Heart left ventricle (tissue), 16 donors: ENCODE measurements around the gene SYNDIG1. TPM values are rescaled to one million over a fixed set of nuclear protein-coding genes. Genes with fewer than 3 reads are reported as not detected.

ENCODE experiments used
- ATAC-seq, 4 donors: fragments of 200-7000 bp; cut with Tn5 transposase; one replicate each; pipeline ENCODE4 v1.9.1; 2020 to 2022; ENCODE audit warnings: moderate library complexity in 4 of 4, mild to moderate bottlenecking in 3 of 4, moderate number of reproducible peaks in 1 of 4
- DNase-seq, 5 donors: peaks; one replicate each; pipeline ENCODE4 v3.0.0-alpha.2; 2020
- H3K27ac ChIP-seq, 12 donors: fragments of 200-600 bp; sonication (generic) in 4 of 12; one replicate each; pipeline versions ENCODE4 v1.5.0 to v1.8.0; 2016 to 2022; ENCODE audit warnings: mild to moderate bottlenecking in 2 of 12
- H3K27me3 ChIP-seq, 9 donors: fragments of 200-600 bp; sonication (generic) in 2 of 9; one replicate each; pipeline versions ENCODE4 v1.5.1 to v1.8.0; 2016 to 2022; ENCODE audit warnings: mild to moderate bottlenecking in 3 of 9
- H3K36me3 ChIP-seq, 9 donors: fragments of 200-600 bp; sonication (generic) in 2 of 9; one replicate each; pipeline versions ENCODE4 v1.5.0 to v1.8.0; 2018 to 2022; ENCODE audit warnings: mild to moderate bottlenecking in 2 of 9
- H3K4me1 ChIP-seq, 12 donors: fragments of 200-600 bp; sonication (generic) in 4 of 12; one replicate each; pipeline versions ENCODE4 v1.5.0 to v1.8.0; 2016 to 2022; ENCODE audit warnings: mild to moderate bottlenecking in 3 of 12
- H3K4me3 ChIP-seq, 12 donors: fragments of 200-600 bp; sonication (generic) in 4 of 12; one replicate each; pipeline versions ENCODE4 v1.5.0 to v1.8.0; 2017 to 2022; ENCODE audit warnings: mild to moderate bottlenecking in 9 of 12, moderate library complexity in 4 of 12
- H3K9me3 ChIP-seq, 12 donors: fragments of 200-600 bp; sonication (generic) in 4 of 12; one replicate each; pipeline versions ENCODE4 v1.5.0 to v1.8.0; 2016 to 2022; ENCODE audit warnings: mild to moderate bottlenecking in 1 of 12
- POLR2A ChIP-seq, 2 donors: fragments of 450-650 bp; IDR thresholded peaks; one replicate each; pipeline ENCODE4 v1.6.1; 2017; ENCODE audit warnings: antibody characterized with exemption in 2 of 2, mild to moderate bottlenecking in 2 of 2, moderate library complexity in 2 of 2
- WGBS, 4 donors: extraction: QIAGEN DNeasy Blood & Tissue Kit in 2 of 4; methylation state at CpG; one replicate each; pipeline versions ENCODE4 v1.1.5 to v1.1.7; 2013 to 2018; 5-methylcytosine and 5-hydroxymethylcytosine counted together
- intact Hi-C, 10 donors: fragments of 100-400 bp; cut with DNase I; formaldehyde crosslinking; loops; one replicate each; pipeline versions ENCODE4 v1.11.1 to v1.14.2; 2022
- polyA plus RNA-seq, 2 donors: library from polyadenylated mRNA; stranded (reverse); fragments of 200-250 nt; gene quantifications; one replicate each; pipeline ENCODE4 v1.2.3, GENCODE V29; 2013
- total RNA-seq, 9 donors: library from RNA; depleted of rRNA in 2 of 9; stranded (reverse); fragments of >200 nt in 2 of 9; fragmentation: NEBNext Ultra II Directional in 3 of 9; extraction: Animal tissue kit (Norgen Biotek cat#: 25700) in 3 of 9; gene quantifications; one replicate each; pipeline versions ENCODE4 v1.1.0 to v1.2.4, GENCODE V29; 2016 to 2023
- TF ChIP-seq, protein P1 (sequence below), 12 donors: fragments of 200-600 bp; sonication (generic) in 4 of 12; IDR thresholded peaks; one replicate each; pipeline versions ENCODE4 v1.5.0 to v1.8.0; 2018 to 2022; ENCODE audit warnings: antibody characterized with exemption in 12 of 12, mild to moderate bottlenecking in 5 of 12
- donor health status: ischemic (EF 13 %, LVEDD 7.1; RV severe dilation, severe dysfunction).
- donor health status: healthy with polysubstance abuse.
- donor health status: DM: no; HTN: yes; CAD: no.
- donor health status: DM: no; HTN: no; CAD: no.
- donor health status: ischemic (EF 25% LVEDD 6.9; RV normal size, moderate dysfunction).
- donor health status: ischemic (EF 25% LVEDD 5.7; RV mildly dilated, moderate dysfunction).
- donor health status: healthy.
- donor health status: DM: yes; HTN: yes; CAD: no.
- donor health status: ischemic (EF 35%, LVEDD 5.7; RV mildly dilated, moderate dysfunction).
- donor health status: nonischemic (EF 11% LVEDD 7.7; RV severe dilation, severe dysfunction).
- donor health status: DM: yes; HTN: yes; CAD: no.
- donor health status: PGD.
- donor health status: ischemic (EF 29% LVEDD 5.4; RV normal size, mild dysfunction).
- donor health status: nonischemic (EF 23%, LVEDD 6.1; RV moderate dilation, normal function).

Gene SYNDIG1
- total and polyA plus RNA-seq, 11 donors = 8.4 to 41.8 (median 23.0) TPM

DNA sequence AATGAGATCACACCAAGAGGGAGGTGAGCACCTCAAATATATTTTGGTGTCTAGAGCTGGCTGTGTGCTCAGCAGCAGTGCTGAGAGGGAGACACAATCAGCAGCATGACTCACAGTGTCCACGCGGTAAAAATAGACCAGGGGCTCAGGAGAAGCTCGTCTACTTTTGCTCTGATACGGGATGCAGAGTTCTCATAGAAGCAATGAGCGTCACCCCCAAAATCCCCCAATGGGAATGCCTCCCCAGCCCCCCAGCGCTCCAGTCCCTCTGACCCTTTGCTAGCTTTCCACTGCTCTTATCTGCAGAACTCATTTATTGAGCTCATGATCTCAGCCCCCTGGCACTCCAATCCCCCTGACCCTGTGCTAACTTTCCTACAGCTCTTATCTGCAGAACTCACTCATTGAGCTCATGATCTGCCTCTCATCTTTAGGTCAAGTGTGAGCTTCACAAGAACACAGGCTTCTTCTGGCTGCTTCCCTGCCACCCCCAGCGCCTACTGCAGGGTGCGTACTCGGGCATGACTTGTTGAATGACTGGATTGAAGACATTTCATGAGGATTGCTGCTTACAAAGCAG is 34.0 kb downstream of the SYNDIG1 start:
- peaks cover 0 to 63% (median 15%) of the 10 kb centered on the region in 12 donors for H3K4me1 ChIP-seq
- TF ChIP-seq POLR2A (IDR thresholded peaks at IDR 0.05) = no peak
- TF ChIP-seq, protein P1, sequence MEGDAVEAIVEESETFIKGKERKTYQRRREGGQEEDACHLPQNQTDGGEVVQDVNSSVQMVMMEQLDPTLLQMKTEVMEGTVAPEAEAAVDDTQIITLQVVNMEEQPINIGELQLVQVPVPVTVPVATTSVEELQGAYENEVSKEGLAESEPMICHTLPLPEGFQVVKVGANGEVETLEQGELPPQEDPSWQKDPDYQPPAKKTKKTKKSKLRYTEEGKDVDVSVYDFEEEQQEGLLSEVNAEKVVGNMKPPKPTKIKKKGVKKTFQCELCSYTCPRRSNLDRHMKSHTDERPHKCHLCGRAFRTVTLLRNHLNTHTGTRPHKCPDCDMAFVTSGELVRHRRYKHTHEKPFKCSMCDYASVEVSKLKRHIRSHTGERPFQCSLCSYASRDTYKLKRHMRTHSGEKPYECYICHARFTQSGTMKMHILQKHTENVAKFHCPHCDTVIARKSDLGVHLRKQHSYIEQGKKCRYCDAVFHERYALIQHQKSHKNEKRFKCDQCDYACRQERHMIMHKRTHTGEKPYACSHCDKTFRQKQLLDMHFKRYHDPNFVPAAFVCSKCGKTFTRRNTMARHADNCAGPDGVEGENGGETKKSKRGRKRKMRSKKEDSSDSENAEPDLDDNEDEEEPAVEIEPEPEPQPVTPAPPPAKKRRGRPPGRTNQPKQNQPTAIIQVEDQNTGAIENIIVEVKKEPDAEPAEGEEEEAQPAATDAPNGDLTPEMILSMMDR (IDR thresholded peaks at IDR 0.05) = peak in 5 of 12 donors; percentile 9 to 41 (median 21)
- intact Hi-C loops = loop anchor here in 4 of 10 donors (5.0 to 10.0 kb wide), 2 partner anchors 36 to 131 kb away; partner anchors contain the start of gene SYNDIG1 (in 3 of the 4)
- no peaks in the 10 kb centered on the region for H3K36me3 ChIP-seq
- peak overlapping the region; percentile 64 to 98 (median 88) for H3K27ac ChIP-seq
- ATAC-seq = peak; percentile 86 to 93 (median 92)
- no peaks in the 10 kb centered on the region for H3K27me3 ChIP-seq
- 16 to 21% (median 19%) methylated on average over 9 of the region's 9 CpGs for WGBS, 4 donors
- no peaks in the 10 kb centered on the region for H3K9me3 ChIP-seq
- H3K4me3 ChIP-seq = no peak overlapping the region
- DNase-seq = peak in 4 of 5 donors; percentile 69 to 88 (median 73)

DNA sequence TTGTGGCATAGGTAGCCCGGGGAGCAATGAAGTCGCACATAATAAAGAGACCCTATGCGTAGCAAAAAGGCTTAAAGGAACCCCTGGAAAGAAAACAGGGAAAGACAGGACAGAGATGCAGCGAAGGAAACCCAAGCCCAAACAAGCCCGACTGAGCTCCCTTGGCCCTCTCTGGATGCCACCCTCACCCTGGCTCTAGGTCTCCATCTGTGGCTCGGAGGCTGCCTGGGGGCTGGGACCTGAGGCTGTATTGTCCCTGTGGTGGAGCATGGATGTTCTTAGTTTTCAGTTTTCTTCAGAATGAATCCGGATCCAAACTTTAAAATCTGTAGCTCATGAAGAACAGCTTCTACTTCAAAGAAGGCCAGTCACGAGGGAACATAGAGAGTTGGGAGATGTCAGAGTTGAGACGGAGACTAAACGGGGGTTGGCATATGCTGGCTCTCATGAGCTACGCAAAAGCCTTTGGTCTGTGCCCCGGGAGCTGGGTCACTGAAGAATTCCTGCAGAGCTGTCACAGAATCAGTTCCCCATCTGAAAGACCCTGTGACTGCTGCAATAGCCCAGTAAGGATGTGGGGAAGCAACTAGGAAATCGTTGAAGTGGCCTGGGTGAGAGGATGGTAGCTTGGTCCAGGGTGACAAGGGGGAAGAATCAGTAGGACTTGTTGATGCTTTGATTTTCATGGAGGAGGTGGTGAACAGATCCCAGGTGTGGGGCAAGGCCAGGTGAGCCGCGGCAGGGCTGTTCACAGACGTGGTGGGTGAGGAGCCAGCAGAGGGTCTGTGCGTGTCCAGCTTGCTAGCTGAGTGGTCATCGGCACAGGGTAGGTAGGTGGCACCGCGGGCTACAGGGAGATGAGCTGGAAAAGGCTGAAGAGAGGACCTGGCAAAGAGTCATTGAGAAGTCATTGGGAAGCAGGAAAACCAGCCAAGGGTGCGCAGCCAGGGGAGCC is 35.2 kb downstream of the SYNDIG1 start:
- Histone ChIP-seq H3K27me3 (no peaks in the 10 kb centered on the region), H3K9me3 (no peaks in the 10 kb centered on the region), H3K4me3 (no peak overlapping the region), H3K36me3 (no peaks in the 10 kb centered on the region), H3K27ac (peak overlapping the region; percentile 42 to 98 (median 88)), H3K4me1 (peaks cover 0 to 63% (median 15%) of the 10 kb centered on the region in 12 donors)
- ATAC-seq (no peak), DNase-seq (no peak)
- WGBS, 4 donors = 89 to 90% (median 90%) methylated on average over 21 of the region's 21 CpGs
- TF ChIP-seq POLR2A (IDR thresholded peaks at IDR 0.05) = no peak
- TF ChIP-seq, protein P1 (IDR thresholded peaks at IDR 0.05) = no peak
- intact Hi-C loops = loop anchor here in 4 of 10 donors (5.0 to 10.0 kb wide), 2 partner anchors 37 to 130 kb away; partner anchors contain the start of gene SYNDIG1 (in 3 of the 4)

DNA sequence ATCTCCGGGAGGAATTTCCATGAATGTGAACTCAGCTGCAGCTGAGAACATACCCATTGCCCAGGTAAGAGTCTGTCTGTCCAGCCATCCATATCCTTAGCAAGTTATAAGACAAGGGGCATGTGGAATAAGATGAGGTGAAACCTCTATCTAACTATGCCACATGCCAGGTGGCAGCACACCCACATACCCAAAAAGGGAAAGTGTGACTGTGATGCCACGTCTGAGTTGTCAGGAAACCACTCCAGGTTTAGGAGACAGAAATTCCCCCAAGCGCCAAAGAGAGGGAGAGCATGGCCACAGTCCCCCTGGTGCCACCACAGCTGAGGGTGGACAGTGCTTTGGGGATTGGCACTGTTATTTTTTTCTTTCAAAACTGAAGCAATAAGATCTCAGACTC is 36.7 kb downstream of the SYNDIG1 start:
- H3K4me1 ChIP-seq = peaks cover 0 to 59% (median 15%) of the 10 kb centered on the region in 12 donors

More for the DNA sequence above, 36.7 kb downstream of the SYNDIG1 start:
- H3K36me3 ChIP-seq = no peaks in the 10 kb centered on the region
- peak overlapping the region in 3 of 12 donors; percentile 1 to 95 (median 92) for H3K27ac ChIP-seq
- intact Hi-C loops = loop anchor here in 1 of 10 donors (10.0 kb wide), 1 partner anchor 129 kb away; no protein-coding TSS in a partner anchor
- no peaks in the 10 kb centered on the region for H3K9me3 ChIP-seq
- H3K4me3 ChIP-seq = no peak overlapping the region
- H3K27me3 ChIP-seq = no peaks in the 10 kb centered on the region
- TF ChIP-seq POLR2A (IDR thresholded peaks at IDR 0.05) = no peak
- TF ChIP-seq, protein P1 (IDR thresholded peaks at IDR 0.05) = no peak
- WGBS, 4 donors = 43 to 55% (median 47%) methylated on average over 3 of the region's 3 CpGs
- no peak for ATAC-seq
- no peak for DNase-seq
